Kidney epithelial cell (primary cell): ENCODE results near the gene CYB561. TPM values are rescaled to one million over a fixed set of nuclear protein-coding genes. Genes with fewer than 3 reads are reported as not detected.

Experiments used
- DNase-seq: peaks from one replicate; pipeline ENCODE4 v3.0.0-alpha.2; 2010; ENCODE audit warnings: low read depth
- H3K27me3 ChIP-seq: 2 replicates; pipeline ENCODE4 v1.6.0; 2011; ENCODE audit warnings: low read length; ENCODE audit not compliant: control insufficient read depth, insufficient read depth
- H3K36me3 ChIP-seq: 2 replicates; pipeline ENCODE4 v1.5.1; 2011; ENCODE audit warnings: low read length; ENCODE audit not compliant: control insufficient read depth, insufficient read depth
- H3K4me3 ChIP-seq: 2 replicates; pipeline ENCODE4 v1.5.1; 2011; ENCODE audit warnings: low read depth, mild to moderate bottlenecking, control low read depth, low read length
- total RNA-seq: library from RNA; depleted of rRNA; stranded (reverse); fragments of >200 nt; gene quantifications from 2 replicates; pipeline ENCODE4 v1.2.3, GENCODE V29; 2015
- TF ChIP-seq, protein P1 (sequence below): IDR thresholded peaks from 2 replicates; pipeline ENCODE4 v1.5.1; 2011; ENCODE audit warnings: mild to moderate bottlenecking, moderate library complexity, low read length, control low read depth, inconsistent platforms; ENCODE audit not compliant: insufficient read depth, poor library complexity, severe bottlenecking

Gene CYB561
- total RNA-seq, 1 donor from 2014 or later, result 19.3 TPM

DNA sequence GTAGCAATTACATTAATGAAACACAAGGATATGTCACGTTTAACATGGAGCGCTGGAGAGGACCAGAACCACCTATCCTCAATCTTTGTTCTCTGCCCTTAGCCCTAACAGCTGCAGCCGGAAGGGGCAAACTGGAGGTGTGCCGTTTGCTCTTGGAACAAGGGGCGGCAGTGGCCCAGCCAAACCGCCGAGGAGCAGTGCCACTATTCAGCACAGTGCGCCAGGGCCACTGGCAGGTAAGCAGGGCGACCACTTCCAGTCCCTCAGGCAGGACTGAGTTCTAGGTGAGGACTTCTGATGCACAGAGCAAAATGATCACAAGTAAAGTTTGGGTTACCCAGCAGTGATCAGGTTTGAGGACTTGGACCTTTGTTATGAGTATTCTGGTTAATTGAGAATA is 41.1 kb downstream of the CYB561 start:
- TF ChIP-seq, protein P1, sequence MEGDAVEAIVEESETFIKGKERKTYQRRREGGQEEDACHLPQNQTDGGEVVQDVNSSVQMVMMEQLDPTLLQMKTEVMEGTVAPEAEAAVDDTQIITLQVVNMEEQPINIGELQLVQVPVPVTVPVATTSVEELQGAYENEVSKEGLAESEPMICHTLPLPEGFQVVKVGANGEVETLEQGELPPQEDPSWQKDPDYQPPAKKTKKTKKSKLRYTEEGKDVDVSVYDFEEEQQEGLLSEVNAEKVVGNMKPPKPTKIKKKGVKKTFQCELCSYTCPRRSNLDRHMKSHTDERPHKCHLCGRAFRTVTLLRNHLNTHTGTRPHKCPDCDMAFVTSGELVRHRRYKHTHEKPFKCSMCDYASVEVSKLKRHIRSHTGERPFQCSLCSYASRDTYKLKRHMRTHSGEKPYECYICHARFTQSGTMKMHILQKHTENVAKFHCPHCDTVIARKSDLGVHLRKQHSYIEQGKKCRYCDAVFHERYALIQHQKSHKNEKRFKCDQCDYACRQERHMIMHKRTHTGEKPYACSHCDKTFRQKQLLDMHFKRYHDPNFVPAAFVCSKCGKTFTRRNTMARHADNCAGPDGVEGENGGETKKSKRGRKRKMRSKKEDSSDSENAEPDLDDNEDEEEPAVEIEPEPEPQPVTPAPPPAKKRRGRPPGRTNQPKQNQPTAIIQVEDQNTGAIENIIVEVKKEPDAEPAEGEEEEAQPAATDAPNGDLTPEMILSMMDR, result no peak
- no peak for DNase-seq
- Histone ChIP-seq H3K4me3 (no peak overlapping the region), H3K27me3 (no peaks in the 10 kb centered on the region), H3K36me3 (peaks cover 1% of the 10 kb centered on the region)

DNA sequence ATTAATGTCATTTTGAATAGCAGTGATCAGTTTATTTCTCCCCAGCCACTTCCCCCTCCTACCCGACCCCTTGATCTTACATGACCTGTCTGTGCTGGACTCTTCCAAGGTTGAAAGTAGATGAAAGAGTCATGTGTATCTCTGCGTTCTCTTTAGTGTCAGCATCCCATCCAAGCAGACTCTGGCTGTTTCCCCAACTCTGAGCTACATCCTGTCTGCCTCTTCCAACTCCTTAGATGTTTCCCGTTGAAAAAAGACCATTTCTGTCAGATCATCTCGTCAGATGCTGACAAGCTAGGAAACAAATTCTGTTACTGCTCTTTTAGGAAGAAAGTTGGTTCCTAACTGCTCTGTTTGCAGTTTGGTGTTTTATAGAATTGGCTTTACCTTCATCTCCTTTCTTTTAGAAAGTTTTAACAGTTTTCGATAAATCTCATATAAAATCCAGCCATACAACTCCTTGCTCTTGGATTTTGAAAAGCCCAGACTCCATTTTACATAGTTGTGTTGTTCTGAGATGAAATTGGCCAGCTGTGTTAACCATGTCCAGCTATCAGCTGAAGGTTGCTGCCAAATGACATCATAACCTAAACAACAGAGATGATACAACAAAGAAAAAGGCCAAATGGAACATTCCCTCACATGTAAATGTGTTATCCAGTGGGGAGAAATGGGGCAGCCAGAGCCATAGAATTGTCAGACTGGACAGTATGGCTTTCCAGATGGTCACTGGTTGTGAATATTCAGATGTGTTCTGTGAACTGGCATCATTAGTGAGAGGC is 43.5 kb downstream of the CYB561 start:
- TF ChIP-seq, protein P1, result no peak
- no peak for DNase-seq
- peaks cover 1% of the 10 kb centered on the region for H3K36me3 ChIP-seq
- H3K27me3 ChIP-seq, result no peaks in the 10 kb centered on the region
- no peak overlapping the region for H3K4me3 ChIP-seq

DNA sequence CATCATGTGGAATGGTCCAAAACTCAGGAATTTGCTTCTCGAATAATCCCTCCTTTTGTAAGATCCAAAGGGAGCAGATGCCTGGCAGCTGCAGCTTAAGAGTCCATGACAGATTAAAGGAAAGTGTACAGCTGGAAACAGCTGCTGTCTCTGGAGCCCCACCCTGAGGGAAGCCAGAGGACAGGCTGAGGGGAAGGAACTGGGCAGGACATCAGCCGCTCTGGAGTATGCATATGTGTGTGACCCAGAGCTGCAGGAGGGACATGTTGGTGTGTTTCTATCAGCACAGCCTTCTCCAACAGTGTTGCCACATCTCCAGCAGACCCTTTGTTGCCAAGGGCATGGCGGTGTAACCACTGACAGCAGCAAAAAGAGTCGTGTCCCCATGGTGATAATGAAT is 46.2 kb downstream of the CYB561 start:
- Histone ChIP-seq H3K36me3 (no peaks in the 10 kb centered on the region), H3K27me3 (no peaks in the 10 kb centered on the region), H3K4me3 (no peak overlapping the region)
- DNase-seq, result no peak
- TF ChIP-seq, protein P1, result no peak

DNA sequence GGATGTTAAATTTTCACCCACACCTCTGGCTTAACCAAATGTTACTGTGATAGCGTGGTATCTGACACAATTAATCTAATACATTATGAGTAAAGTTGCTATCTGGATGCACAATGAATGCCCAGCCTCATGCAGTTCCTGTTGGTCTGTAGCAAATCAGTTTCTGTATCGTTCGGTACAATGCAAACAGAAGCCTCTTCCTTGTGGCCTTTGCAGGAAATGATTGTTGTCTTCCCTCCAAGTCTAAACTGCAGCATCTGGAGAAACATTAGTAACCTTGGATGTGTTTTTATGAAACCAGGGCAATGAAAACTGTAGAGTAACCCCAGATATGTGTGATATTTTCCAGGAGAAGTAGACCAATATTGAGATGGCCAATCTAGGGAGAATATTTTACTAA is 46.8 kb downstream of the CYB561 start:
- H3K4me3 ChIP-seq, result no peak overlapping the region
- TF ChIP-seq, protein P1, result no peak
- DNase-seq, result no peak
- no peaks in the 10 kb centered on the region for H3K36me3 ChIP-seq
- H3K27me3 ChIP-seq, result no peaks in the 10 kb centered on the region

GRCh38 chr17:63398680-63399079 is 47.4 kb downstream of the CYB561 start:
- no peak for DNase-seq
- Histone ChIP-seq H3K4me3 (no peak overlapping the region), H3K27me3 (no peaks in the 10 kb centered on the region), H3K36me3 (no peaks in the 10 kb centered on the region)
- TF ChIP-seq, protein P1, result no peak
